ENCODE results near the gene HSF2BP. TPM values are rescaled to one million over a fixed set of nuclear protein-coding genes. Genes with fewer than 3 reads are reported as not detected.

HSF2BP gene
- 0.54 and 0.89 TPM in 2 replicates for polyA plus RNA-seq
- polyA minus RNA-seq: 1.7 and 3.2 TPM in 2 replicates

DNA sequence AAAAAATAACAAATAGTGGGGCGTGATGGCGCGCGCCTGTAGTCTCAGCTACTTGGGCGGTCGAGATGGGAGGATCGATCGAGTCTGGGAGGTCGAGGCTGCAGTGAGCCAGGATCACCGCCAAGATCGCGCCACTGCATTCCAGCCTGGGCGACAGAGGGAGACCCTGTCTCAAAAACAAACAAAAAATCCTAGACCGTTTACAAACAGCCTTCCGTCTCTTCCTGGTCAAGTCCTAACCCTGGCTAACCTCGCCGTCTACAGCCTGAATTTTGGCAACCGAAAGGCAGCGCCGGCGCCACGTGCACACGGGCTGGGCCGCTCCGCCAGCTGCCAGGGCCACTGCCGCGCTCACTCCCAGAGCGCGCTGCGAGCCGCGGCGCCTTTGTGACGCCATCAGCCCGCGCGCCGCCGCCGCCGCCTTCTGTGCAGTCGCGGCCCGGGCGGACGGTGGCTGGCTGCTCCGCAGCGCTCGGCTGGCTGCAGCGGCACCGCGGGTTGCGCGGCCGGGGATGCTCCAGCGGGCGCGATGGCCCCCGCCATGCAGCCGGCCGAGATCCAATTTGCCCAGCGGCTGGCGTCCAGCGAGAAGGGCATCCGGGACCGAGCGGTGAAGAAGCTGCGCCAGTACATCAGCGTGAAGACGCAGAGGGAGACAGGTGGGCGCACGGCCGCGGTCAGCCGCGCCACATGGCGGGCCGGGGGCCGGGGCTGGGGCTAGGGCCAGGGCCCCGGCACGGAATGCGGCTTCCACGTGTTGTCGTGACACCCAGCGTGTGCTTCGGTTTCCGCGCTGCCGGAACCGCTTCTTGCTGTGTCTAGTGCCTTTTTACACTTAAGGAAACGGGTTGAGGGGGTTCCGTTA, at the start of gene HSF2BP, which contains the start of gene RRP1B:
HSF2BP (minus strand) TSS at position 353 of the 865 bp plus-strand sequence. CDS start 1,392 bp downstream, outside the sequence.
RRP1B (plus strand) TSS at position 425 of the 865 bp plus-strand sequence; CDS start at position 530, 105 bp downstream.
- H3K9ac ChIP-seq (ENCODE audit: low read length): peak within 1 kb of the TSS; percentile 80
- peaks cover 28% of the 10 kb centered on the region for H3K79me2 ChIP-seq (replicated peaks; ENCODE audit: insufficient read depth, low read length)
- peak within 1 kb of the TSS; percentile 99 for H3K4me3 ChIP-seq (ENCODE audit: low read length)
- no peaks in the 10 kb centered on the region for H3K9me3 ChIP-seq (ENCODE audit: low read length)
- peak within 1 kb of the TSS; percentile 80 for H2AFZ ChIP-seq (ENCODE audit: low read depth, low read length)
- H3K36me3 ChIP-seq (ENCODE audit: insufficient read depth, low read length): no peaks in the 10 kb centered on the region
- H3F3A ChIP-seq (ENCODE audit: insufficient read depth, low read length, poor library complexity, severe bottlenecking): no peaks in the 10 kb centered on the region
- peak within 1 kb of the TSS; percentile 55 for H3K4me2 ChIP-seq (ENCODE audit: low read length)
- H4K20me1 ChIP-seq (ENCODE audit: insufficient read depth): no peaks in the 10 kb centered on the region
- H3K27me3 ChIP-seq (ENCODE audit: insufficient read depth, low read depth, low read length): no peaks in the 10 kb centered on the region
- H3K27ac ChIP-seq (ENCODE audit: low read length): peak within 1 kb of the TSS; percentile 82
- no peaks in the 10 kb centered on the region for H3K9me2 ChIP-seq (ENCODE audit: insufficient read depth, low read length)
- no peak for TF ChIP-seq EZH2 (IDR thresholded peaks at IDR 0.05; ENCODE audit: borderline replicate concordance, insufficient read depth, low read length, poor library complexity, severe bottlenecking)
- peak; percentile 76 for TF ChIP-seq EP300 (conservative IDR thresholded peaks at IDR 0.05; ENCODE audit: poor library complexity, severe bottlenecking)
- TF ChIP-seq, protein P1, sequence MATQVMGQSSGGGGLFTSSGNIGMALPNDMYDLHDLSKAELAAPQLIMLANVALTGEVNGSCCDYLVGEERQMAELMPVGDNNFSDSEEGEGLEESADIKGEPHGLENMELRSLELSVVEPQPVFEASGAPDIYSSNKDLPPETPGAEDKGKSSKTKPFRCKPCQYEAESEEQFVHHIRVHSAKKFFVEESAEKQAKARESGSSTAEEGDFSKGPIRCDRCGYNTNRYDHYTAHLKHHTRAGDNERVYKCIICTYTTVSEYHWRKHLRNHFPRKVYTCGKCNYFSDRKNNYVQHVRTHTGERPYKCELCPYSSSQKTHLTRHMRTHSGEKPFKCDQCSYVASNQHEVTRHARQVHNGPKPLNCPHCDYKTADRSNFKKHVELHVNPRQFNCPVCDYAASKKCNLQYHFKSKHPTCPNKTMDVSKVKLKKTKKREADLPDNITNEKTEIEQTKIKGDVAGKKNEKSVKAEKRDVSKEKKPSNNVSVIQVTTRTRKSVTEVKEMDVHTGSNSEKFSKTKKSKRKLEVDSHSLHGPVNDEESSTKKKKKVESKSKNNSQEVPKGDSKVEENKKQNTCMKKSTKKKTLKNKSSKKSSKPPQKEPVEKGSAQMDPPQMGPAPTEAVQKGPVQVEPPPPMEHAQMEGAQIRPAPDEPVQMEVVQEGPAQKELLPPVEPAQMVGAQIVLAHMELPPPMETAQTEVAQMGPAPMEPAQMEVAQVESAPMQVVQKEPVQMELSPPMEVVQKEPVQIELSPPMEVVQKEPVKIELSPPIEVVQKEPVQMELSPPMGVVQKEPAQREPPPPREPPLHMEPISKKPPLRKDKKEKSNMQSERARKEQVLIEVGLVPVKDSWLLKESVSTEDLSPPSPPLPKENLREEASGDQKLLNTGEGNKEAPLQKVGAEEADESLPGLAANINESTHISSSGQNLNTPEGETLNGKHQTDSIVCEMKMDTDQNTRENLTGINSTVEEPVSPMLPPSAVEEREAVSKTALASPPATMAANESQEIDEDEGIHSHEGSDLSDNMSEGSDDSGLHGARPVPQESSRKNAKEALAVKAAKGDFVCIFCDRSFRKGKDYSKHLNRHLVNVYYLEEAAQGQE (IDR thresholded peaks at IDR 0.05; ENCODE audit: borderline replicate concordance): no peak
- no peak for TF ChIP-seq TAF1 (IDR thresholded peaks at IDR 0.05; ENCODE audit: low read depth)
- TF ChIP-seq MXI1 (conservative IDR thresholded peaks at IDR 0.05; ENCODE audit: poor library complexity, severe bottlenecking): peak; percentile 99
- TF ChIP-seq POLR2AphosphoS5 (IDR thresholded peaks at IDR 0.05): peak; percentile 82
- peak; percentile 57 for TF ChIP-seq RAD21 (conservative IDR thresholded peaks at IDR 0.05)
- TF ChIP-seq SMC3 (conservative IDR thresholded peaks at IDR 0.05; ENCODE audit: poor library complexity): peak; percentile 50
- TF ChIP-seq CTCF (IDR thresholded peaks at IDR 0.05; ENCODE audit: poor library complexity, severe bottlenecking): peak; percentile 60

DNA sequence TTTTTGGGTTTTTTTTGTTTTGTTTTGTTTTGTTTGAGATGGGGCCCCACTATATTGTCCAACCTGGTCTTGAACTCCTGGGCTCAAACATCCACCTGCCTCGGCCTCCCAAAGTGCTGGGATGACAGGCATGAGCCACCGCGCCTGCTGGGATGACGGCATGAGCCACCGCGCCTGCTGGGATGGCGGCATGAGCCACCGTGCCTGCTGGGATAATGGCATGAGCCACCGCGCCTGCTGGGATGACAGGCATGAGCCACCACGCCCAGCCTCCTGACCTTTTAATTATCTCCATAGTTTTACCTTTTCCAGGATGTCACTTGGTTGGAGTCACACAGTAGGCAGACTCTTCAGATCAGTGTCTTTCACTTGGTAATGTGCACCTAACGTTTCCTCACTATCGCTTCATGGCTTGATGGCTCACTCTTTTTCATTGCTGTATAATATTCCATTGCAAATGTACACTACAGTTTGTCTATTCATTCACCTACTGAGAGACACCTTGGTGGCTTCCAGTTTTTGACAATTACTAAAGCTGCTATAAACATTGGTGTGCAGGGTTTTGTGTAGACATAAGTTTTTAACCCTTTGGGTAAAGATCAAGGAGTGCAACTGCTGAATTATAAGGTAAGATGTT, 49.6 kb upstream of the HSF2BP start:
- no peak for TF ChIP-seq POLR2AphosphoS5 (IDR thresholded peaks at IDR 0.05)
- no peak for TF ChIP-seq RAD21 (conservative IDR thresholded peaks at IDR 0.05)
- TF ChIP-seq EP300 (conservative IDR thresholded peaks at IDR 0.05; ENCODE audit: poor library complexity, severe bottlenecking): no peak
- TF ChIP-seq, protein P1 (IDR thresholded peaks at IDR 0.05; ENCODE audit: borderline replicate concordance): no peak
- TF ChIP-seq EZH2 (IDR thresholded peaks at IDR 0.05; ENCODE audit: borderline replicate concordance, insufficient read depth, low read length, poor library complexity, severe bottlenecking): no peak
- no peak for TF ChIP-seq CTCF (IDR thresholded peaks at IDR 0.05; ENCODE audit: poor library complexity, severe bottlenecking)
- TF ChIP-seq TAF1 (IDR thresholded peaks at IDR 0.05; ENCODE audit: low read depth): no peak
- no peak for TF ChIP-seq SMC3 (conservative IDR thresholded peaks at IDR 0.05; ENCODE audit: poor library complexity)
- no peak for TF ChIP-seq MXI1 (conservative IDR thresholded peaks at IDR 0.05; ENCODE audit: poor library complexity, severe bottlenecking)
- Histone ChIP-seq H3K4me2 (ENCODE audit: low read length) (no peak overlapping the region), H3K27me3 (ENCODE audit: insufficient read depth, low read depth, low read length) (no peaks in the 10 kb centered on the region), H3K9me2 (ENCODE audit: insufficient read depth, low read length) (no peaks in the 10 kb centered on the region), H3K27ac (ENCODE audit: low read length) (no peak overlapping the region), H3F3A (ENCODE audit: insufficient read depth, low read length, poor library complexity, severe bottlenecking) (no peaks in the 10 kb centered on the region), H3K9ac (ENCODE audit: low read length) (no peak overlapping the region), H2AFZ (ENCODE audit: low read depth, low read length) (no peak overlapping the region), H3K4me3 (ENCODE audit: low read length) (no peak overlapping the region), H3K36me3 (ENCODE audit: insufficient read depth, low read length) (no peaks in the 10 kb centered on the region), H3K79me2 (replicated peaks; ENCODE audit: insufficient read depth, low read length) (no peaks in the 10 kb centered on the region), H4K20me1 (ENCODE audit: insufficient read depth) (no peaks in the 10 kb centered on the region), H3K9me3 (ENCODE audit: low read length) (no peaks in the 10 kb centered on the region)
